Gastroesophageal sphincter (tissue), 3 donors: ENCODE data around the gene GALNS.

ENCODE experiments used
- EP300 ChIP-seq: sonication (generic); formaldehyde crosslinking; IDR thresholded peaks from one replicate; pipeline ENCODE4 v1.6.1; 2017; ENCODE audit warnings: antibody characterized with exemption, mild to moderate bottlenecking
- POLR2AphosphoS5 ChIP-seq: sonication (generic); formaldehyde crosslinking; IDR thresholded peaks from one replicate; pipeline ENCODE4 v1.6.1; 2017; ENCODE audit warnings: antibody characterized with exemption
- TF ChIP-seq, protein P1 (sequence below), 4 experiments: fragments of 200-600 bp in 2 of 4; fragments of 450-650 bp in 2 of 4; sonication (generic) in 1 of 4; IDR thresholded peaks; one replicate each; pipeline ENCODE4 v1.5.1; 2017 to 2019; ENCODE audit warnings: antibody characterized with exemption in 4 of 4, mild to moderate bottlenecking in 2 of 4, moderate library complexity in 2 of 4

DNA sequence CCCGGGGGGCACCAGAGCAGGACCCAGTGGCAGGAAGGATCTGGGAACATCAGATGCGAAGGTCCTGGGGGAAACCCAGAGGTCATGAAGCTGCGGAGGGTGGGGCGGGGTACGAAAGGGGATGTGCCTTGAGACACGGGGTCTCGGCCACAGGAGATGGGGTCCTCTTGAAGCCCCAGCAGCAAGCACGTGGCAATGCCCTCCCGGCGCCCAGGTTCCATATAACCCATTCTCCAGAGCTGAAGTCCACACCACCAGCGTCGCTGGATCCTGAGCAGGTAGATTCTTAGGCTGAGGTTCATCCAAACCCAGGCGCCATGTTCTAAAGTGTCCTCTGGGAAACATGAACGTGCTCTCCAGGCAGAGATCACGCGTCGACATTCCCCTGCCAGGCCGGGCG lies 92.7 kb downstream of the GALNS start:
- TF ChIP-seq EP300, result no peak
- TF ChIP-seq, protein P1, sequence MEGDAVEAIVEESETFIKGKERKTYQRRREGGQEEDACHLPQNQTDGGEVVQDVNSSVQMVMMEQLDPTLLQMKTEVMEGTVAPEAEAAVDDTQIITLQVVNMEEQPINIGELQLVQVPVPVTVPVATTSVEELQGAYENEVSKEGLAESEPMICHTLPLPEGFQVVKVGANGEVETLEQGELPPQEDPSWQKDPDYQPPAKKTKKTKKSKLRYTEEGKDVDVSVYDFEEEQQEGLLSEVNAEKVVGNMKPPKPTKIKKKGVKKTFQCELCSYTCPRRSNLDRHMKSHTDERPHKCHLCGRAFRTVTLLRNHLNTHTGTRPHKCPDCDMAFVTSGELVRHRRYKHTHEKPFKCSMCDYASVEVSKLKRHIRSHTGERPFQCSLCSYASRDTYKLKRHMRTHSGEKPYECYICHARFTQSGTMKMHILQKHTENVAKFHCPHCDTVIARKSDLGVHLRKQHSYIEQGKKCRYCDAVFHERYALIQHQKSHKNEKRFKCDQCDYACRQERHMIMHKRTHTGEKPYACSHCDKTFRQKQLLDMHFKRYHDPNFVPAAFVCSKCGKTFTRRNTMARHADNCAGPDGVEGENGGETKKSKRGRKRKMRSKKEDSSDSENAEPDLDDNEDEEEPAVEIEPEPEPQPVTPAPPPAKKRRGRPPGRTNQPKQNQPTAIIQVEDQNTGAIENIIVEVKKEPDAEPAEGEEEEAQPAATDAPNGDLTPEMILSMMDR (IDR thresholded peaks at IDR 0.05), result no peak
- no peak for TF ChIP-seq POLR2AphosphoS5
